Measurements from ENCODE around the gene ALG14. TPM values are rescaled to one million over a fixed set of nuclear protein-coding genes. Genes with fewer than 3 reads are reported as not detected.

The ALG14 gene
- total and polyA plus RNA-seq, 2 donors (not counting 3 experiments of a cell fraction or from before 2014, with no cell fraction given): 2.6 to 8.6 TPM

DNA sequence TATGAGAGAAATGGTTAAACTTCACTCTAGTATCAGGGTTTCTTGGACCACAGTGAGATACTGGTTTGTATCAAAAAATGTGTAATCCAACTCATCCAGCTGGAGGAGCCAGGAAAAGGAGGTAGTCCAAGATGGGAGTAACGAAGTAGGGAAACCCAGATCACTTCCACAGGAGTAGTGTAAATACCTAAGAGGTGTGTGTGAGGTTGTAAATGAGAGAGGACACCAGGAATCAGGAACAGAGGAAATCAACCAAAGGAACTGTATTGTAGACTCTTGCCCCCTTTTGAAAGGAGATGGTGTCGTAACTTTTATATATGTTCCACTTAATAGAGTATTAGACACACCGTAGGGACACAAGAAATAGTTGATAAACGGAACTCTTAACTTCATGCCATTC lies 24.7 kb upstream of the ALG14 start:
- Histone ChIP-seq H3K9ac (replicated peaks; ENCODE audit: extremely low read depth, insufficient read depth, low read length) (no peak overlapping the region), H3K4me3 (replicated peaks in 1 of 3; ENCODE audit: insufficient read depth in 1 of 3, low read depth in 1 of 3, low read length in 3 of 3) (no peak overlapping the region), H3K9me1 (replicated peaks; ENCODE audit: control insufficient read depth, extremely low read depth, insufficient read depth, low read length) (no peaks in the 10 kb centered on the region), H3K79me2 (ENCODE audit: control insufficient read depth, insufficient read depth, low read length) (no peaks in the 10 kb centered on the region), H3K36me3 (ENCODE audit: control insufficient read depth in 2 of 2, extremely low read depth in 1 of 2, insufficient read depth in 2 of 2, low read length in 2 of 2) (no peaks in the 10 kb centered on the region), H3K27me3 (ENCODE audit: control insufficient read depth in 2 of 2, insufficient read depth in 2 of 2, low read length in 2 of 2) (peaks cover 0 to 7% of the 10 kb centered on the region in 2 experiments), H3K27ac (ENCODE audit: insufficient read depth, low read depth, low read length) (no peak overlapping the region), H2AFZ (ENCODE audit: low read depth, low read length) (no peak overlapping the region), H3K4me2 (ENCODE audit: insufficient read depth, low read length) (no peak overlapping the region), H3K4me1 (ENCODE audit: control insufficient read depth, extremely low read depth, insufficient read depth, low read length) (no peaks in the 10 kb centered on the region), H4K20me1 (replicated peaks; ENCODE audit: control insufficient read depth, extremely low read depth, insufficient read depth, low read length) (no peaks in the 10 kb centered on the region), H3K9me3 (replicated peaks; ENCODE audit: control insufficient read depth, insufficient read depth, low read length) (no peaks in the 10 kb centered on the region)
- ChIA-PET CTCF (interaction anchor here (0.7 kb wide), 1 partner anchor 18 kb away, joined by 3 read pairs; no protein-coding TSS in a partner anchor), POLR2A (no interaction called here)
- intact Hi-C loops (cut with micrococcal nuclease): no loop called here
- BruUV-seq (replicated peaks): no TSS peak
- DNase-seq (ENCODE audit: low read depth, low spot score): no peak
- FAIRE-seq: no peak
- no peak for TF ChIP-seq JUN (IDR thresholded peaks at IDR 0.05; ENCODE audit: borderline replicate concordance, insufficient read depth, insufficient read length, low read depth)
- no peak for TF ChIP-seq FOS (IDR thresholded peaks at IDR 0.05; ENCODE audit: borderline replicate concordance, insufficient read depth, low read length)
- TF ChIP-seq POLR2A (IDR thresholded peaks at IDR 0.05; ENCODE audit: low read depth, low read length): no peak
- TF ChIP-seq GATA2 (IDR thresholded peaks at IDR 0.05; ENCODE audit: insufficient read depth, insufficient read length, low read depth, low read length): no peak
- TF ChIP-seq EZH2 (IDR thresholded peaks at IDR 0.05; ENCODE audit: borderline replicate concordance, low read depth, low read length, severe bottlenecking): no peak
- no peak for TF ChIP-seq MYC (IDR thresholded peaks at IDR 0.05; ENCODE audit: low read depth, low read length)
- TF ChIP-seq, protein P1, sequence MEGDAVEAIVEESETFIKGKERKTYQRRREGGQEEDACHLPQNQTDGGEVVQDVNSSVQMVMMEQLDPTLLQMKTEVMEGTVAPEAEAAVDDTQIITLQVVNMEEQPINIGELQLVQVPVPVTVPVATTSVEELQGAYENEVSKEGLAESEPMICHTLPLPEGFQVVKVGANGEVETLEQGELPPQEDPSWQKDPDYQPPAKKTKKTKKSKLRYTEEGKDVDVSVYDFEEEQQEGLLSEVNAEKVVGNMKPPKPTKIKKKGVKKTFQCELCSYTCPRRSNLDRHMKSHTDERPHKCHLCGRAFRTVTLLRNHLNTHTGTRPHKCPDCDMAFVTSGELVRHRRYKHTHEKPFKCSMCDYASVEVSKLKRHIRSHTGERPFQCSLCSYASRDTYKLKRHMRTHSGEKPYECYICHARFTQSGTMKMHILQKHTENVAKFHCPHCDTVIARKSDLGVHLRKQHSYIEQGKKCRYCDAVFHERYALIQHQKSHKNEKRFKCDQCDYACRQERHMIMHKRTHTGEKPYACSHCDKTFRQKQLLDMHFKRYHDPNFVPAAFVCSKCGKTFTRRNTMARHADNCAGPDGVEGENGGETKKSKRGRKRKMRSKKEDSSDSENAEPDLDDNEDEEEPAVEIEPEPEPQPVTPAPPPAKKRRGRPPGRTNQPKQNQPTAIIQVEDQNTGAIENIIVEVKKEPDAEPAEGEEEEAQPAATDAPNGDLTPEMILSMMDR (IDR thresholded peaks at IDR 0.05; ENCODE audit: extremely low read depth in 1 of 2, insufficient read depth in 1 of 2, low read depth in 1 of 2, low read length in 2 of 2): no peak
- TF ChIP-seq, protein P2, sequence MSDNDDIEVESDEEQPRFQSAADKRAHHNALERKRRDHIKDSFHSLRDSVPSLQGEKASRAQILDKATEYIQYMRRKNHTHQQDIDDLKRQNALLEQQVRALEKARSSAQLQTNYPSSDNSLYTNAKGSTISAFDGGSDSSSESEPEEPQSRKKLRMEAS (IDR thresholded peaks at IDR 0.05; ENCODE audit: insufficient read depth, insufficient read length): no peak
- no peak for TF ChIP-seq POLR2AphosphoS5 (IDR thresholded peaks at IDR 0.05; ENCODE audit: insufficient read depth, low read depth, low read length)
- dilution Hi-C loops (cut with MboI; ENCODE audit: extremely low pct_ligation_motif_present, low sequenced_read_pairs): no loop called here

Data from endothelial cell of umbilical vein (primary cell).